Measurements from ENCODE around the gene FNDC10.
"Not testable (repeated sequence)": the region's sequence is repeated elsewhere in the genome, so short reads cannot be mapped to it uniquely, and the experiment has no call there.

Gene FNDC10

GRCh38 chr1:1574721-1575537 lies 25.0 kb downstream of the FNDC10 start, which contains the start of gene SSU72:
SSU72 (minus strand) TSS chr1:1574863; CDS start chr1:1574557, 306 bp downstream.
- H3K9me3 Mint-ChIP-seq, result no peaks in the 10 kb centered on the region
- H3K27ac Mint-ChIP-seq, result peak within 1 kb of the TSS; percentile 100
- peak; percentile 94 for ATAC-seq
- peaks cover 9% of the 10 kb centered on the region for H3K36me3 Mint-ChIP-seq
- peaks cover 34% of the 10 kb centered on the region for H3K4me1 Mint-ChIP-seq
- peak within 1 kb of the TSS; percentile 98 for H3K4me3 Mint-ChIP-seq
- H3K27me3 Mint-ChIP-seq, result no peaks in the 10 kb centered on the region

GRCh38 chr1:1573843-1574720 lies 25.9 kb downstream of the FNDC10 start:
- H3K36me3 Mint-ChIP-seq, result peaks cover 11% of the 10 kb centered on the region
- H3K27ac Mint-ChIP-seq, result peak overlapping the region; percentile 100
- peaks cover 42% of the 10 kb centered on the region for H3K4me1 Mint-ChIP-seq
- peak; percentile 89 for ATAC-seq
- no peaks in the 10 kb centered on the region for H3K9me3 Mint-ChIP-seq
- H3K27me3 Mint-ChIP-seq, result no peaks in the 10 kb centered on the region
- H3K4me3 Mint-ChIP-seq, result peak overlapping the region; percentile 98

GRCh38 chr1:1569341-1569740 lies 30.6 kb downstream of the FNDC10 start:
- no peak overlapping the region for H3K27ac Mint-ChIP-seq
- no peak overlapping the region for H3K4me3 Mint-ChIP-seq
- H3K9me3 Mint-ChIP-seq, result no peaks in the 10 kb centered on the region
- ATAC-seq, result no peak
- H3K27me3 Mint-ChIP-seq, result no peaks in the 10 kb centered on the region
- peaks cover 51% of the 10 kb centered on the region for H3K4me1 Mint-ChIP-seq
- H3K36me3 Mint-ChIP-seq, result peaks cover 23% of the 10 kb centered on the region

GRCh38 chr1:1567891-1568291 lies 32.0 kb downstream of the FNDC10 start:
- no peak for ATAC-seq
- no peak overlapping the region for H3K27ac Mint-ChIP-seq
- H3K9me3 Mint-ChIP-seq, result no peaks in the 10 kb centered on the region
- H3K4me3 Mint-ChIP-seq, result no peak overlapping the region
- H3K36me3 Mint-ChIP-seq, result peaks cover 33% of the 10 kb centered on the region
- peaks cover 40% of the 10 kb centered on the region for H3K4me1 Mint-ChIP-seq
- no peaks in the 10 kb centered on the region for H3K27me3 Mint-ChIP-seq

- ATAC-seq, result no peak
- Mint-ChIP-seq H3K4me1 (peaks cover 39% of the 10 kb centered on the region), H3K27ac (no peak overlapping the region), H3K9me3 (no peaks in the 10 kb centered on the region), H3K36me3 (peaks cover 33% of the 10 kb centered on the region), H3K27me3 (no peaks in the 10 kb centered on the region), H3K4me3 (no peak overlapping the region)
Observed at GRCh38 chr1:1567152-1567875, 32.6 kb downstream of the FNDC10 start.

- Mint-ChIP-seq H3K27me3 (no peaks in the 10 kb centered on the region), H3K4me3 (no peak overlapping the region), H3K9me3 (no peaks in the 10 kb centered on the region), H3K36me3 (peaks cover 41% of the 10 kb centered on the region), H3K4me1 (peaks cover 36% of the 10 kb centered on the region), H3K27ac (no peak overlapping the region)
- ATAC-seq, result no peak
Observed at GRCh38 chr1:1565340-1565739, 34.6 kb downstream of the FNDC10 start.

GRCh38 chr1:1564268-1564667 lies 35.7 kb downstream of the FNDC10 start:
- H3K4me1 Mint-ChIP-seq, result peaks cover 25% of the 10 kb centered on the region
- no peak for ATAC-seq
- no peak overlapping the region for H3K4me3 Mint-ChIP-seq
- no peaks in the 10 kb centered on the region for H3K9me3 Mint-ChIP-seq
- H3K27ac Mint-ChIP-seq, result no peak overlapping the region
- peaks cover 35% of the 10 kb centered on the region for H3K36me3 Mint-ChIP-seq
- H3K27me3 Mint-ChIP-seq, result no peaks in the 10 kb centered on the region

- H3K4me3 Mint-ChIP-seq, result no peak overlapping the region
- no peak overlapping the region for H3K27ac Mint-ChIP-seq
- peaks cover 35% of the 10 kb centered on the region for H3K36me3 Mint-ChIP-seq
- H3K4me1 Mint-ChIP-seq, result peaks cover 27% of the 10 kb centered on the region
- ATAC-seq, result no peak
- H3K9me3 Mint-ChIP-seq, result no peaks in the 10 kb centered on the region
- H3K27me3 Mint-ChIP-seq, result no peaks in the 10 kb centered on the region
Observed at GRCh38 chr1:1563688-1564087, 36.2 kb downstream of the FNDC10 start.

GRCh38 chr1:1562556-1563195 lies 37.3 kb downstream of the FNDC10 start:
- Mint-ChIP-seq H3K4me3 (no peak overlapping the region), H3K9me3 (no peaks in the 10 kb centered on the region), H3K27me3 (no peaks in the 10 kb centered on the region), H3K4me1 (peaks cover 33% of the 10 kb centered on the region), H3K27ac (no peak overlapping the region), H3K36me3 (peaks cover 35% of the 10 kb centered on the region)
- no peak for ATAC-seq

- Mint-ChIP-seq H3K4me1 (peaks cover 26% of the 10 kb centered on the region), H3K27me3 (no peaks in the 10 kb centered on the region), H3K27ac (no peak overlapping the region), H3K36me3 (peaks cover 30% of the 10 kb centered on the region), H3K9me3 (no peaks in the 10 kb centered on the region), H3K4me3 (no peak overlapping the region)
- no peak for ATAC-seq
Observed at GRCh38 chr1:1561801-1562470, 38.0 kb downstream of the FNDC10 start.

GRCh38 chr1:1560178-1560577 lies 39.8 kb downstream of the FNDC10 start:
- Mint-ChIP-seq H3K27ac (no peak overlapping the region), H3K9me3 (no peaks in the 10 kb centered on the region), H3K4me1 (peaks cover 22% of the 10 kb centered on the region), H3K27me3 (no peaks in the 10 kb centered on the region), H3K4me3 (no peak overlapping the region), H3K36me3 (peaks cover 29% of the 10 kb centered on the region)
- ATAC-seq, result no peak

GRCh38 chr1:1559066-1559465 lies 40.9 kb downstream of the FNDC10 start:
- no peaks in the 10 kb centered on the region for H3K9me3 Mint-ChIP-seq
- H3K36me3 Mint-ChIP-seq, result peaks cover 19% of the 10 kb centered on the region
- no peak for ATAC-seq
- no peak overlapping the region for H3K27ac Mint-ChIP-seq
- no peaks in the 10 kb centered on the region for H3K27me3 Mint-ChIP-seq
- H3K4me3 Mint-ChIP-seq, result no peak overlapping the region
- peaks cover 24% of the 10 kb centered on the region for H3K4me1 Mint-ChIP-seq

- Mint-ChIP-seq H3K4me3 (no peak overlapping the region), H3K27me3 (no peaks in the 10 kb centered on the region), H3K9me3 (no peaks in the 10 kb centered on the region), H3K36me3 (peaks cover 14% of the 10 kb centered on the region), H3K4me1 (peaks cover 24% of the 10 kb centered on the region), H3K27ac (no peak overlapping the region)
- ATAC-seq, result no peak
Observed at GRCh38 chr1:1558591-1558990, 41.3 kb downstream of the FNDC10 start.

GRCh38 chr1:1557688-1558087 lies 42.2 kb downstream of the FNDC10 start:
- not testable (repeated sequence) for H3K9me3 Mint-ChIP-seq, ATAC-seq, H3K4me3 Mint-ChIP-seq, H3K27me3 Mint-ChIP-seq, H3K27ac Mint-ChIP-seq
- Mint-ChIP-seq H3K4me1 (peaks cover 24% of the 10 kb centered on the region), H3K36me3 (peaks cover 12% of the 10 kb centered on the region)
